HL-60 (cell line): Measurements from ENCODE around the gene NUFIP2.
"Not testable (repeated sequence)": the region's sequence is repeated elsewhere in the genome, so short reads cannot be mapped to it uniquely, and the experiment has no call there.

Source experiments
- DNase-seq, 2 experiments: peaks; one replicate each; pipeline ENCODE4 v3.0.0-alpha.2; 2010 to 2020; ENCODE audit warnings: low read depth in 1 of 2, low spot score in 1 of 2
- H3K27ac ChIP-seq: fragments of 250-450 bp; sonication (Bioruptor Pico); replicated peaks from 2 replicates; pipeline ENCODE4 v1.5.1; 2020; ENCODE audit warnings: mild to moderate bottlenecking, moderate library complexity
- H3K27me3 ChIP-seq: fragments of 250-450 bp; sonication (Bioruptor Pico); 2 replicates; pipeline ENCODE4 v1.5.1; 2021; ENCODE audit warnings: mild to moderate bottlenecking, moderate library complexity; ENCODE audit not compliant: insufficient read depth, poor library complexity, severe bottlenecking
- H3K4me3 ChIP-seq: replicated peaks from 2 replicates; pipeline ENCODE4 v1.5.1; 2011; ENCODE audit warnings: mild to moderate bottlenecking, control low read depth, low read length; ENCODE audit not compliant: insufficient read depth
- GABPA ChIP-seq: IDR thresholded peaks from 2 replicates; pipeline ENCODE4 v1.6.1; 2012; ENCODE audit warnings: low read depth
- POLR2AphosphoS5 ChIP-seq: IDR thresholded peaks from 2 replicates; pipeline ENCODE4 v1.6.1; 2012; ENCODE audit warnings: low read depth
- SPI1 ChIP-seq: IDR thresholded peaks from 2 replicates; pipeline ENCODE4 v1.6.1; 2012; ENCODE audit warnings: low read depth, mild to moderate bottlenecking, borderline replicate concordance
- TF ChIP-seq, protein P1 (sequence below): IDR thresholded peaks from one replicate; pipeline ENCODE4 v1.5.1; 2011; ENCODE audit warnings: low read length, control low read depth, inconsistent platforms; ENCODE audit not compliant: insufficient read depth
- TF ChIP-seq, protein P2 (sequence below): IDR thresholded peaks from 2 replicates; pipeline ENCODE4 v1.6.1; 2012; ENCODE audit warnings: low read depth; ENCODE audit not compliant: insufficient replicate concordance

Gene NUFIP2

DNA sequence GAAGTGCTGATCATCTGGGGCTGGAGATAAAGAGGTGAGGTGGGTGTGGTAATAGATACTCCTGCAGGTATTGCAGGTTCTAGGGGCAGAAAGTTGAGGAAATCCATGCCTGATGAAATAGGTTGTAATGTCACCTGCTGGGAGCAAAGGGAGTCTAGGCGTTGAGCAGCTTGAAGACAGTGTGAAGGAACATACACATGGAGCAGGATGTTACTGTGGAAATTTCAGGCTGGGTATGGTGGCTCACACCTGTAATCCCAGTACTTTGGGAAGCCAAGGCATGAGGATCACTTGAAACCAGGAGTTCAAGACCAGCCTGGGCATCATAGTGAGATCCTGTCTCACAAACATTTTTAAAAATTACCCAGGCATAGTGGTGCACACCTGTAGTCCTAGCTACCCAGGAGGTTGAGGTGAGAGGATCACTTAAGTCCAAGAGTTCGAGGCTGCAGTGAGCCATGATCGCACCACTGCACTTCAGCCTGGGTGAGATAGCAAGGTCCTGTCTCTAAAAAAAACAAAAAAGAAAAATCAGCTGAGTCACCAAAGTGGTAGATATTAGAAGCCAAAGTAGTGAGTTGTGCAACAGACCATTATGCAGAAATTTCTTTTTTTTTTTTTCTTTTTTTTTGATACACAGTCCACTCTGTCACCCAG is 56.3 kb downstream of the NUFIP2 start:
- H3K4me3 ChIP-seq, result no peak overlapping the region
- TF ChIP-seq GABPA, result no peak
- no peak for TF ChIP-seq SPI1
- TF ChIP-seq, protein P1, sequence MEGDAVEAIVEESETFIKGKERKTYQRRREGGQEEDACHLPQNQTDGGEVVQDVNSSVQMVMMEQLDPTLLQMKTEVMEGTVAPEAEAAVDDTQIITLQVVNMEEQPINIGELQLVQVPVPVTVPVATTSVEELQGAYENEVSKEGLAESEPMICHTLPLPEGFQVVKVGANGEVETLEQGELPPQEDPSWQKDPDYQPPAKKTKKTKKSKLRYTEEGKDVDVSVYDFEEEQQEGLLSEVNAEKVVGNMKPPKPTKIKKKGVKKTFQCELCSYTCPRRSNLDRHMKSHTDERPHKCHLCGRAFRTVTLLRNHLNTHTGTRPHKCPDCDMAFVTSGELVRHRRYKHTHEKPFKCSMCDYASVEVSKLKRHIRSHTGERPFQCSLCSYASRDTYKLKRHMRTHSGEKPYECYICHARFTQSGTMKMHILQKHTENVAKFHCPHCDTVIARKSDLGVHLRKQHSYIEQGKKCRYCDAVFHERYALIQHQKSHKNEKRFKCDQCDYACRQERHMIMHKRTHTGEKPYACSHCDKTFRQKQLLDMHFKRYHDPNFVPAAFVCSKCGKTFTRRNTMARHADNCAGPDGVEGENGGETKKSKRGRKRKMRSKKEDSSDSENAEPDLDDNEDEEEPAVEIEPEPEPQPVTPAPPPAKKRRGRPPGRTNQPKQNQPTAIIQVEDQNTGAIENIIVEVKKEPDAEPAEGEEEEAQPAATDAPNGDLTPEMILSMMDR, result no peak
- TF ChIP-seq POLR2AphosphoS5, result no peak
- TF ChIP-seq, protein P2, sequence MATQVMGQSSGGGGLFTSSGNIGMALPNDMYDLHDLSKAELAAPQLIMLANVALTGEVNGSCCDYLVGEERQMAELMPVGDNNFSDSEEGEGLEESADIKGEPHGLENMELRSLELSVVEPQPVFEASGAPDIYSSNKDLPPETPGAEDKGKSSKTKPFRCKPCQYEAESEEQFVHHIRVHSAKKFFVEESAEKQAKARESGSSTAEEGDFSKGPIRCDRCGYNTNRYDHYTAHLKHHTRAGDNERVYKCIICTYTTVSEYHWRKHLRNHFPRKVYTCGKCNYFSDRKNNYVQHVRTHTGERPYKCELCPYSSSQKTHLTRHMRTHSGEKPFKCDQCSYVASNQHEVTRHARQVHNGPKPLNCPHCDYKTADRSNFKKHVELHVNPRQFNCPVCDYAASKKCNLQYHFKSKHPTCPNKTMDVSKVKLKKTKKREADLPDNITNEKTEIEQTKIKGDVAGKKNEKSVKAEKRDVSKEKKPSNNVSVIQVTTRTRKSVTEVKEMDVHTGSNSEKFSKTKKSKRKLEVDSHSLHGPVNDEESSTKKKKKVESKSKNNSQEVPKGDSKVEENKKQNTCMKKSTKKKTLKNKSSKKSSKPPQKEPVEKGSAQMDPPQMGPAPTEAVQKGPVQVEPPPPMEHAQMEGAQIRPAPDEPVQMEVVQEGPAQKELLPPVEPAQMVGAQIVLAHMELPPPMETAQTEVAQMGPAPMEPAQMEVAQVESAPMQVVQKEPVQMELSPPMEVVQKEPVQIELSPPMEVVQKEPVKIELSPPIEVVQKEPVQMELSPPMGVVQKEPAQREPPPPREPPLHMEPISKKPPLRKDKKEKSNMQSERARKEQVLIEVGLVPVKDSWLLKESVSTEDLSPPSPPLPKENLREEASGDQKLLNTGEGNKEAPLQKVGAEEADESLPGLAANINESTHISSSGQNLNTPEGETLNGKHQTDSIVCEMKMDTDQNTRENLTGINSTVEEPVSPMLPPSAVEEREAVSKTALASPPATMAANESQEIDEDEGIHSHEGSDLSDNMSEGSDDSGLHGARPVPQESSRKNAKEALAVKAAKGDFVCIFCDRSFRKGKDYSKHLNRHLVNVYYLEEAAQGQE, result no peak
- no peak overlapping the region for H3K27ac ChIP-seq
- H3K27me3 ChIP-seq, result no peaks in the 10 kb centered on the region
- peak; percentile 21 to 45 for DNase-seq

DNA sequence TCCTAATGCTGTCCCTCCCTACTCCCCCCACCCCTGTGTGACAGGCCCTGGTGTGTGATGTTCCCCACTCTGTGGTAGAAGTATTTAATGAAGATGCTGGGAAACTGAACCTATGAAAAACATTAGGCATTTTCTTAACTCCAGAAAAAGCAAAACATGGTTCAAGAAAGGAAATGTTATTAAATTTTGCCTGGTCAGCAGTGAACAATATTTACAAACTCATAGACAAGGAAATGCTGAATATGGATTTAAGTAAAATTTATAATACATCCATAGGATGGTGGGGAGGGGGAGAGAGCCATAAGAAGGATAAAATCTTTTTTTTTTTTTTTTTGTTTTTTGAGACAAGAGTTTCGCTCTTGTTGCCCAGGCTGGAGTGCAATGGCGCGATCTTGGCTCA is 58.0 kb downstream of the NUFIP2 start:
- Histone ChIP-seq H3K27ac (no peak overlapping the region), H3K27me3 (no peaks in the 10 kb centered on the region), H3K4me3 (no peak overlapping the region)
- DNase-seq, result no peak
- TF ChIP-seq POLR2AphosphoS5, result no peak
- TF ChIP-seq, protein P1, result no peak
- no peak for TF ChIP-seq GABPA
- TF ChIP-seq SPI1, result no peak
- TF ChIP-seq, protein P2, result no peak

DNA sequence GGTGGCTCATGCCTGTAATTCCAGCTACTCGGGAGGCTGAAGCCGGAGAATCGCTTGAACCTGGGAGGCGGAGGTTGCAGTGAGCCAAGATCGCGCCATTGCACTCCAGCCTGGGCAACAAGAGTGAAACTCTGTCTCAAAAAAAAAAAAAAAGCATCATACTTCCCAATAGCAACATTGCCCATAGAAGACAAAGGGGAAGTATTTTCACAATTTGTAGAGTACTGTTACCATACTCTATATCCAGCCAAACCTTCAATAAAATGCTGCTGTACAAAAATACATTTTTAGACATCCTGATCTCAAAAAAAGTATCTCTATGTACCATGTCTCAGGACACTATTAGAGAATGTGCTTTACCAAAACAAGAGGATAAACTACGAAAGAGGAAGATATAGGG is 59.0 kb downstream of the NUFIP2 start:
- not testable (repeated sequence) for H3K27me3 ChIP-seq, H3K27ac ChIP-seq, DNase-seq, H3K4me3 ChIP-seq

DNA sequence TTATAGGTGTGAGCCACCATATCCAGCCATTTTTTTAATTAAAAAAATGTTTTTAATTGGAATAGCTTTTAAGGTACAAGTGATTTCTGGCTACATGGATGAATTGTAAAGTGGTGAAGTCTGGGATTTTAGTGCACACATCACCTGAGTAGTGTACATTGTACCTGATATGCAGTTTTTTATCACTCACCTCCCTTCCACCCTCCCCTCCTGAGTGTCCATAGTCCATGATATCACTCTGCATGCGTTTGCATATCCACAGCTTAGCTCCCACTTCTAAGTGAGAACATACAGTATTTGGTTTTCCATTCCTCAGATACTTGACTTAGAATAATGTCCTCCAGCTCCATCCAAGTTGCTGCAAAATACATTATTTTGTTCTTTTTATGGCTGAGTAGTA is 60.6 kb downstream of the NUFIP2 start:
- Histone ChIP-seq H3K27me3 (no peaks in the 10 kb centered on the region), H3K4me3 (no peak overlapping the region), H3K27ac (no peak overlapping the region)
- no peak for DNase-seq
- TF ChIP-seq, protein P2, result no peak
- no peak for TF ChIP-seq GABPA
- TF ChIP-seq, protein P1, result no peak
- no peak for TF ChIP-seq POLR2AphosphoS5
- TF ChIP-seq SPI1, result no peak
